ENCODE results near the gene SH3PXD2A.

Gene SH3PXD2A

DNA sequence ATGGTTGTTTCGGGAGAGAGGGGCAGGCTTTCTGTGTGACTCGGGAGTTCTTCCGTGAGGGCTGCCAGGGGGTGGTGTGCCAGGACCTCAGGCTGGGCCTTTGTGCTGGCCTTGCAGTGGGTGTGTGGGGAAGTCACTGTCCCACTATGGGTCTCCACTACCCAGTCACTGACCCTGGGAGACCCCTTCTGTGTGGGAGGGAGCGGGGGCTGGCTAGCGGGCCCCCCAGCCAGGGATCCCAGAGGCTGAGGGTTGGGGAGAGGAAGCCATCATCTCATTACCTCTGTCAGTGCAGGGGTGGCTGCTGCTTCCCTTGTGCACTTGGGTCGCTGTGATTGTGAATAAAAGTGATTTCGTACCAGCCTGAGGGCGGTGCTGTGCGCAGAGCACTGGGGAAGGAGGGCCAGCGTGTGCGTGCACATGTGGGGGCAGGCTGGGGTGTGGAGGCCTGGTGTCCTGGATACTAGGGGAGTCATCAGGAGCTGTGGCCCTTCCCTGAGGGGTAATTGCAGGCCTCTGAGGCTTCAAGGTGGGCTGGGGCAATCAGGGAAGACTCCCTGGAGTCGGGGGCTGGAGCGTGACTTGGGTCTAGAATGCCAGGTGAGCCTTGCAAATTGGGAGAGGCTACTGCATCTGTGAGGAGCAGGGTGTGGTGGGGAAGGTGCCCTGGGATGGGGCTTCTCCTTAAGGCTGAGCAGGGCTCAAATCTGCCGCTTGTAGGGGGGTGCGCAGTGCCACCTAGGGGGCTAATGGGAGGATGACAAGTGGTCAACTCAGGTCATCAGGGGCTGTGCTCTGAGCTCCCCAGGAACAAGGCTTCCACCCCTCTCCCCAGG is 263.0 kb downstream of the SH3PXD2A start:
- TF ChIP-seq, protein P1, sequence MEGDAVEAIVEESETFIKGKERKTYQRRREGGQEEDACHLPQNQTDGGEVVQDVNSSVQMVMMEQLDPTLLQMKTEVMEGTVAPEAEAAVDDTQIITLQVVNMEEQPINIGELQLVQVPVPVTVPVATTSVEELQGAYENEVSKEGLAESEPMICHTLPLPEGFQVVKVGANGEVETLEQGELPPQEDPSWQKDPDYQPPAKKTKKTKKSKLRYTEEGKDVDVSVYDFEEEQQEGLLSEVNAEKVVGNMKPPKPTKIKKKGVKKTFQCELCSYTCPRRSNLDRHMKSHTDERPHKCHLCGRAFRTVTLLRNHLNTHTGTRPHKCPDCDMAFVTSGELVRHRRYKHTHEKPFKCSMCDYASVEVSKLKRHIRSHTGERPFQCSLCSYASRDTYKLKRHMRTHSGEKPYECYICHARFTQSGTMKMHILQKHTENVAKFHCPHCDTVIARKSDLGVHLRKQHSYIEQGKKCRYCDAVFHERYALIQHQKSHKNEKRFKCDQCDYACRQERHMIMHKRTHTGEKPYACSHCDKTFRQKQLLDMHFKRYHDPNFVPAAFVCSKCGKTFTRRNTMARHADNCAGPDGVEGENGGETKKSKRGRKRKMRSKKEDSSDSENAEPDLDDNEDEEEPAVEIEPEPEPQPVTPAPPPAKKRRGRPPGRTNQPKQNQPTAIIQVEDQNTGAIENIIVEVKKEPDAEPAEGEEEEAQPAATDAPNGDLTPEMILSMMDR (IDR thresholded peaks at IDR 0.05; ENCODE audit: control insufficient read depth, extremely low read depth, insufficient read depth), result peak; percentile 81
- no peak for DNase-seq (ENCODE audit: low read depth)
- no peak overlapping the region for H3K4me3 ChIP-seq (ENCODE audit: low read depth, low read length)

DNA sequence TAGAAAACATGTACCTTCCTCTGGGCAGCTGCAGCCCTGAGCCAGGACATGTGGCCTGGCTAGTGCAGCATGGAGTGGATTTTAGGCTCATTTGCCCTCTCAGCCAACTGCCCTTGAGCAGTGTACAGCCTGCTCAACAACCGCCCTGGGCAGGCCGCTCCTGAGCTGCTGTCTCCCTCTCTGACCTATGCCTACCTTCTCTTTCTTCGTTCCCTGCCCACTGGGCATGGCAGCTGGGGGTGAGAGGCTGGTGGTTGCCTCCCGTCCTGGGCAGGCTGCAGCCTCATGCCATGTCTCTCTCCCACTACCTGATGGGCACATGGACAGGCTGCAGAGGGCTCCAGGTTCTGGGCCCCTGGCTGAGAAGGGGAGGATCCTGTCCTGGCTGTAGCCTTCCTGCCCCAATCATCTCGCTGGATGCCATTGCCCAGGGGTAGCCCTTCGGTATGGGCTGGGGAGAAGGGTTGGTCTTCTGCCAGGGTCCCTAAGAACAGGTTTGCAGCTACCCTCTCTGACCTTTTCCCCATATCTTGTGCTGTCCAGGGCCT is 264.6 kb downstream of the SH3PXD2A start:
- no peak overlapping the region for H3K4me3 ChIP-seq (ENCODE audit: low read depth, low read length)
- DNase-seq (ENCODE audit: low read depth), result no peak
- TF ChIP-seq, protein P1 (IDR thresholded peaks at IDR 0.05; ENCODE audit: control insufficient read depth, extremely low read depth, insufficient read depth), result no peak

DNA sequence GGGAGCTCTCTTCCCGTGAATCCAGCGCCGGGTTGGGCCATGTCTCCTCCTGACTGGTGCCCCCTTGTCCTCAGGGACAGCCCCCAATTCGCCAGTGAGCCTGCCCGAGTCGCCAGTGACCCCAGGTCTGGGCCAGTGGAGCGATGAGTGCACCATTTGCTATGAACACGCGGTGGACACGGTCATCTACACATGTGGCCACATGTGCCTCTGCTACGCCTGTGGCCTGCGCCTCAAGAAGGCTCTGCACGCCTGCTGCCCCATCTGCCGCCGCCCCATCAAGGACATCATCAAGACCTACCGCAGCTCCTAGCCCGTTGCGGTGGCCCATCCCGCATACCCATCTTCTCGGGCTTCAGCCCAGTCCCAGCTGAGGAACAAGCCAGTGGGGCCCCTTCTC is 265.3 kb downstream of the SH3PXD2A start:
- TF ChIP-seq, protein P1 (IDR thresholded peaks at IDR 0.05; ENCODE audit: control insufficient read depth, extremely low read depth, insufficient read depth), result no peak

DNA sequence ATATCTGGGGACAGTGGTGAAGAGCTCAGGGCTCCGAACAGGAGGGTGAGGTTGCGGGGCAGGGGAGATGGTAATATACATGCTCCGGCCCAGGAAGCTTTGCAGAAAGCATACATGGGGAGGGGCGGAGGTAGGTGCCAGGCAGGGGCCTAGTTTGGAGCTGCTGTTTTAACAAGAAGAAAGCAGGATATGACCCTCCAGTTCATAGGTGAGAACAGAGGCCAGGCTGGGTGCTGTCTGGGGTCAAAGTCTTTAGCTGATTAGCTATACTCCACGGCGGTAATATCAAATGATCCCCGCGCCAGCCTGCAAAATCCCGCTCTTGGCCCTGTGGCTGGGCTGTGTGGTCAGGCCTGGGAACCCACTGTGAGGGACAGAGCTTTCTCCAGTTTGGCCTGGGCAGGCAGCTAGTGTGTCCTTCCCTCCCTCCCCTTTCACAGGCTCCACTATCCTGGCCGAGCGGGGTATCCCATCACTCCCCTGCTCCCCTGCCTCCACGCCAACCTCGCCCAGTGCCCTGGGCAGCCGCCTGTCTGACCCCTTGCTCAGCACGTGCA is 266.2 kb downstream of the SH3PXD2A start:
- H3K4me3 ChIP-seq (ENCODE audit: low read depth, low read length), result no peak overlapping the region
- DNase-seq (ENCODE audit: low read depth), result no peak
- TF ChIP-seq, protein P1 (IDR thresholded peaks at IDR 0.05; ENCODE audit: control insufficient read depth, extremely low read depth, insufficient read depth), result no peak

More for the DNA sequence above, 265.3 kb downstream of the SH3PXD2A start:
- no peak for DNase-seq (ENCODE audit: low read depth)
- no peak overlapping the region for H3K4me3 ChIP-seq (ENCODE audit: low read depth, low read length)

DNA sequence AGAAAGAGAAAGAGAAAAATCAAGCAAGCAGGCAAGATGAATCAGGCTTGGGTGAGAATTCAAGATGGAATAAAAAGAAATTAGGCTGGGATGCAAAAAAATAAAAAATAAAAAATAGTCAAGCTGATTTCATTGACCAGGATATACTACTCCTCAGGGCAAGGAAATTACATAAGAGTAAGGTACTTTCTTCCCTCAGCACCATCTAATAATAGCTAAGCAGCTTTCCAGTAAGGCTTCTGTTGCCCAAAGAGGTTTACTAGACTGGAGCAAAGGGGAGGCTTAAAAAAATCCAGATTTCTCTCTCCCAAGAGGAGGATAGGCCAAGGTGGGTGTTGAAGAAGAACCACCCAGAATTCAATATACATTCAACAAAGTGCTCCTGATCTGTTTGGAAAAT is 268.3 kb downstream of the SH3PXD2A start:
- DNase-seq (ENCODE audit: low read depth), result no peak
- no peak overlapping the region for H3K4me3 ChIP-seq (ENCODE audit: low read depth, low read length)
- TF ChIP-seq, protein P1 (IDR thresholded peaks at IDR 0.05; ENCODE audit: control insufficient read depth, extremely low read depth, insufficient read depth), result no peak

DNA sequence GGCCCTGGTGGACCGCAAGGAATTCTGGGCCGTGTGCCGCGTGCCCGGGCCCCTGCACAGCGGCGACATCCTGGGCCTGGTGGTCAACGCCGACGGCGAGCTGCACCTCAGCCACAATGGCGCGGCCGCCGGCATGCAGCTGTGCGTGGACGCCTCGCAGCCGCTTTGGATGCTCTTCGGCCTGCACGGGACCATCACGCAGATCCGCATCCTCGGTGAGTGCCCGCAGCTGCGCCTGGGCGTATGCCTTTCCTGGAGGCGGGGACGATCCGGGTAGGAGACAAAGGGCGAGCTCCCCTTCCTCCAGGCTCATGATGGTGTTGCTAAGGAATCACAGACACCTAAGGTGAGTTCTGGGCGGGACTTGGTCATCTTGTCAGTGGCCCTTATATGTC is 270.4 kb downstream of the SH3PXD2A start:
- TF ChIP-seq, protein P1 (IDR thresholded peaks at IDR 0.05; ENCODE audit: control insufficient read depth, extremely low read depth, insufficient read depth), result no peak
- H3K4me3 ChIP-seq (ENCODE audit: low read depth, low read length), result no peak overlapping the region
- no peak for DNase-seq (ENCODE audit: low read depth)

Measured in LNCaP clone FGC (cell line).